Dedifferentiated amniotic fluid mesenchymal stem cell (primary cell): ENCODE data around the gene NLRP1.
"Not testable (repeated sequence)": the region's sequence is repeated elsewhere in the genome, so short reads cannot be mapped to it uniquely, and the experiment has no call there.

Experiments
- DNase-seq: peaks from one replicate; pipeline ENCODE4 v3.0.0-alpha.2; 2016; ENCODE audit errors: extremely low spot score

Gene NLRP1

GRCh38 chr17:5587438-5588032, 3.2 kb upstream of the NLRP1 start:
- peak; percentile 81 for DNase-seq

- no peak for DNase-seq
Measured at GRCh38 chr17:5585836-5586521, 1.7 kb upstream of the NLRP1 start.

- no peak for DNase-seq
Measured at GRCh38 chr17:5585287-5585794, 1.0 kb upstream of the NLRP1 start.

- DNase-seq, result no peak
Measured at GRCh38 chr17:5583426-5584382, 605 bp downstream of the NLRP1 start.

- DNase-seq, result no peak
Measured at GRCh38 chr17:5582209-5583185, 1.8 kb downstream of the NLRP1 start.

GRCh38 chr17:5581655-5582054, 2.7 kb downstream of the NLRP1 start:
- DNase-seq, result no peak

- no peak for DNase-seq
Measured at GRCh38 chr17:5580969-5581368, 3.3 kb downstream of the NLRP1 start.

GRCh38 chr17:5580367-5580766, 3.9 kb downstream of the NLRP1 start:
- DNase-seq, result no peak

GRCh38 chr17:5578768-5579167, 5.5 kb downstream of the NLRP1 start:
- not testable (repeated sequence) for DNase-seq

- not testable (repeated sequence) for DNase-seq
Measured at GRCh38 chr17:5573017-5573416, 11.3 kb downstream of the NLRP1 start.

GRCh38 chr17:5571281-5571680, 13.0 kb downstream of the NLRP1 start:
- no peak for DNase-seq

GRCh38 chr17:5565808-5566207, 18.5 kb downstream of the NLRP1 start:
- no peak for DNase-seq

GRCh38 chr17:5563456-5563855, 20.9 kb downstream of the NLRP1 start:
- no peak for DNase-seq

GRCh38 chr17:5562661-5563360, 21.5 kb downstream of the NLRP1 start:
- DNase-seq, result no peak

- DNase-seq, result no peak
Measured at GRCh38 chr17:5561736-5562571, 22.4 kb downstream of the NLRP1 start.

GRCh38 chr17:5560361-5560988, 23.8 kb downstream of the NLRP1 start:
- DNase-seq, result no peak

GRCh38 chr17:5558815-5559785, 25.2 kb downstream of the NLRP1 start:
- no peak for DNase-seq

GRCh38 chr17:5557990-5558389, 26.3 kb downstream of the NLRP1 start:
- DNase-seq, result no peak
